GM23338 (cell line): ENCODE measurements around the gene MKNK1. TPM values are rescaled to one million over a fixed set of nuclear protein-coding genes. Genes with fewer than 3 reads are reported as not detected.

Experiments used
- ATAC-seq: fragments of 200-7000 bp; cut with Tn5 transposase; 3 replicates; pipeline ENCODE4 v1.9.1; 2020
- DNase-seq: peaks from one replicate; pipeline ENCODE4 v3.0.0-alpha.2; 2015; ENCODE audit warnings: low spot score
- H2AFZ ChIP-seq: fragments of 200-600 bp; sonication (generic); 2 replicates; pipeline ENCODE4 v1.8.0; 2016; ENCODE audit warnings: antibody characterized with exemption, mild to moderate bottlenecking, moderate library complexity
- H3F3A ChIP-seq: fragments of 200-600 bp; sonication (generic); replicated peaks from 2 replicates; pipeline ENCODE4 v1.8.0; 2017; ENCODE audit warnings: antibody characterized with exemption, mixed run types, low read depth
- H3K27ac ChIP-seq: fragments of 200-600 bp; sonication (generic); 2 replicates; pipeline ENCODE4 v1.6.1; 2016; ENCODE audit warnings: low read depth
- H3K27me3 ChIP-seq: fragments of 200-600 bp; sonication (generic); 2 replicates; pipeline ENCODE4 v1.8.0; 2016; ENCODE audit warnings: mild to moderate bottlenecking, mixed run types, moderate library complexity; ENCODE audit not compliant: insufficient read depth
- H3K36me3 ChIP-seq: fragments of 200-600 bp; sonication (generic); 2 replicates; pipeline ENCODE4 v1.8.0; 2016; ENCODE audit warnings: mild to moderate bottlenecking; ENCODE audit not compliant: insufficient read depth
- H3K4me1 ChIP-seq: fragments of 200-600 bp; sonication (generic); 2 replicates; pipeline ENCODE4 v1.8.0; 2016; ENCODE audit warnings: mild to moderate bottlenecking, moderate library complexity; ENCODE audit not compliant: insufficient read depth
- H3K4me2 ChIP-seq: fragments of 200-600 bp; sonication (generic); 2 replicates; pipeline ENCODE4 v1.7.1; 2017; ENCODE audit warnings: mixed run types
- H3K4me3 ChIP-seq: fragments of 200-600 bp; sonication (generic); 2 replicates; pipeline ENCODE4 v1.6.1; 2016; ENCODE audit warnings: mixed run types
- H3K79me2 ChIP-seq: fragments of 200-600 bp; sonication (generic); replicated peaks from 2 replicates; pipeline ENCODE4 v1.8.0; 2017; ENCODE audit warnings: mild to moderate bottlenecking; ENCODE audit not compliant: insufficient read depth
- H3K9me2 ChIP-seq: fragments of 200-600 bp; sonication (generic); 2 replicates; pipeline ENCODE4 v1.8.0; 2017; ENCODE audit not compliant: insufficient read depth
- H4K20me1 ChIP-seq: fragments of 200-600 bp; sonication (generic); replicated peaks from 2 replicates; pipeline ENCODE4 v1.8.0; 2017; ENCODE audit warnings: mild to moderate bottlenecking; ENCODE audit not compliant: insufficient read depth
- H3K27ac Mint-ChIP-seq: 2 replicates; pipeline ENCODE4 v1.8.0; 2020; ENCODE audit warnings: inconsistent platforms, mild to moderate bottlenecking, moderate library complexity, mixed read lengths
- H3K27me3 Mint-ChIP-seq: 3 replicates; pipeline ENCODE4 v1.8.0; 2022; ENCODE audit warnings: low read depth, mild to moderate bottlenecking, moderate library complexity, mixed read lengths, inconsistent platforms; ENCODE audit not compliant: insufficient read depth, poor library complexity
- H3K36me3 Mint-ChIP-seq: 3 replicates; pipeline ENCODE4 v1.8.0; 2021; ENCODE audit warnings: low read depth, mild to moderate bottlenecking, inconsistent platforms, moderate library complexity, mixed read lengths
- H3K4me1 Mint-ChIP-seq: 3 replicates; pipeline ENCODE4 v1.8.0; 2020; ENCODE audit warnings: mild to moderate bottlenecking, inconsistent platforms, mixed read lengths
- H3K4me3 Mint-ChIP-seq: 3 replicates; pipeline ENCODE4 v1.8.0; 2021; ENCODE audit warnings: moderate library complexity, mild to moderate bottlenecking, inconsistent platforms, mixed read lengths
- H3K9me3 Mint-ChIP-seq: 3 replicates; pipeline ENCODE4 v1.8.0; 2020; ENCODE audit warnings: moderate library complexity, mild to moderate bottlenecking, inconsistent platforms, mixed read lengths
- CREB1 ChIP-seq: fragments of 250-450 bp; sonication (Bioruptor Pico); IDR thresholded peaks from 2 replicates; pipeline ENCODE4 v1.5.0; 2020; ENCODE audit warnings: low read depth, mild to moderate bottlenecking, moderate library complexity
- ETS1 ChIP-seq: IDR thresholded peaks from 2 replicates; pipeline ENCODE4 v1.6.1; 2016; ENCODE audit warnings: antibody characterized with exemption
- EZH2phosphoT487 ChIP-seq: fragments of 200-600 bp; sonication (generic); IDR thresholded peaks from one replicate; pipeline ENCODE4 v1.8.1; 2018; ENCODE audit warnings: antibody characterized with exemption; ENCODE audit not compliant: unreplicated experiment
- JUNB ChIP-seq: IDR thresholded peaks from one replicate; pipeline ENCODE4 v1.6.1; 2016; ENCODE audit warnings: antibody characterized with exemption; ENCODE audit not compliant: unreplicated experiment
- STAT1 ChIP-seq: IDR thresholded peaks from one replicate; pipeline ENCODE4 v1.6.1; 2016; ENCODE audit warnings: antibody characterized with exemption; ENCODE audit not compliant: unreplicated experiment
- ZNF114 ChIP-seq: fragments of 250-450 bp; sonication (Bioruptor Pico); IDR thresholded peaks from 2 replicates; pipeline ENCODE4 v1.5.0; 2020; ENCODE audit warnings: mild to moderate bottlenecking, moderate library complexity
- ZNF331 ChIP-seq: fragments of 250-450 bp; sonication (Bioruptor Pico); IDR thresholded peaks from 2 replicates; pipeline ENCODE4 v1.5.0; 2020; ENCODE audit warnings: low read depth, mild to moderate bottlenecking, moderate library complexity
- polyA plus RNA-seq: library from polyadenylated mRNA; unstranded; fragments of >200 nt; fragmentation: Nextera tagmentation; extraction: Ambion mirVana; gene quantifications from 2 replicates; pipeline ENCODE4 v1.2.1, GENCODE V29; 2016
- total RNA-seq: library from RNA; depleted of rRNA; stranded (reverse); fragments of >200 nt; shearing (Covaris generic); gene quantifications from 2 replicates; pipeline ENCODE4 v1.2.3, GENCODE V29; 2014
- TF ChIP-seq, protein P1 (sequence below): fragments of 250-450 bp; sonication (Bioruptor Pico); IDR thresholded peaks from 2 replicates; pipeline ENCODE4 v1.5.0; 2020; ENCODE audit warnings: mild to moderate bottlenecking, moderate library complexity

The MKNK1 gene
- total and polyA plus RNA-seq, 2 experiments from 2014 or later: 11.8 to 20.5 TPM

- Histone ChIP-seq H3K9me2 (no peaks in the 10 kb centered on the region), H3F3A (no peaks in the 10 kb centered on the region), H4K20me1 (no peaks in the 10 kb centered on the region), H3K4me1 (peaks cover 14% of the 10 kb centered on the region), H3K27ac (no peak overlapping the region), H3K79me2 (no peaks in the 10 kb centered on the region), H2AFZ (no peak overlapping the region), H3K4me2 (no peak overlapping the region), H3K27me3 (no peaks in the 10 kb centered on the region), H3K36me3 (no peaks in the 10 kb centered on the region), H3K4me3 (no peak overlapping the region)
- H3K36me3 Mint-ChIP-seq: peaks cover 17% of the 10 kb centered on the region
- no peak overlapping the region for H3K27ac Mint-ChIP-seq
- TF ChIP-seq JUNB (no peak), ZNF114 (CRISPR knock-in tag) (no peak), STAT1 (no peak), EZH2phosphoT487 (no peak), ZNF331 (CRISPR knock-in tag) (no peak), ETS1 (no peak), CREB1 (CRISPR knock-in tag) (no peak)
- TF ChIP-seq, protein P1, sequence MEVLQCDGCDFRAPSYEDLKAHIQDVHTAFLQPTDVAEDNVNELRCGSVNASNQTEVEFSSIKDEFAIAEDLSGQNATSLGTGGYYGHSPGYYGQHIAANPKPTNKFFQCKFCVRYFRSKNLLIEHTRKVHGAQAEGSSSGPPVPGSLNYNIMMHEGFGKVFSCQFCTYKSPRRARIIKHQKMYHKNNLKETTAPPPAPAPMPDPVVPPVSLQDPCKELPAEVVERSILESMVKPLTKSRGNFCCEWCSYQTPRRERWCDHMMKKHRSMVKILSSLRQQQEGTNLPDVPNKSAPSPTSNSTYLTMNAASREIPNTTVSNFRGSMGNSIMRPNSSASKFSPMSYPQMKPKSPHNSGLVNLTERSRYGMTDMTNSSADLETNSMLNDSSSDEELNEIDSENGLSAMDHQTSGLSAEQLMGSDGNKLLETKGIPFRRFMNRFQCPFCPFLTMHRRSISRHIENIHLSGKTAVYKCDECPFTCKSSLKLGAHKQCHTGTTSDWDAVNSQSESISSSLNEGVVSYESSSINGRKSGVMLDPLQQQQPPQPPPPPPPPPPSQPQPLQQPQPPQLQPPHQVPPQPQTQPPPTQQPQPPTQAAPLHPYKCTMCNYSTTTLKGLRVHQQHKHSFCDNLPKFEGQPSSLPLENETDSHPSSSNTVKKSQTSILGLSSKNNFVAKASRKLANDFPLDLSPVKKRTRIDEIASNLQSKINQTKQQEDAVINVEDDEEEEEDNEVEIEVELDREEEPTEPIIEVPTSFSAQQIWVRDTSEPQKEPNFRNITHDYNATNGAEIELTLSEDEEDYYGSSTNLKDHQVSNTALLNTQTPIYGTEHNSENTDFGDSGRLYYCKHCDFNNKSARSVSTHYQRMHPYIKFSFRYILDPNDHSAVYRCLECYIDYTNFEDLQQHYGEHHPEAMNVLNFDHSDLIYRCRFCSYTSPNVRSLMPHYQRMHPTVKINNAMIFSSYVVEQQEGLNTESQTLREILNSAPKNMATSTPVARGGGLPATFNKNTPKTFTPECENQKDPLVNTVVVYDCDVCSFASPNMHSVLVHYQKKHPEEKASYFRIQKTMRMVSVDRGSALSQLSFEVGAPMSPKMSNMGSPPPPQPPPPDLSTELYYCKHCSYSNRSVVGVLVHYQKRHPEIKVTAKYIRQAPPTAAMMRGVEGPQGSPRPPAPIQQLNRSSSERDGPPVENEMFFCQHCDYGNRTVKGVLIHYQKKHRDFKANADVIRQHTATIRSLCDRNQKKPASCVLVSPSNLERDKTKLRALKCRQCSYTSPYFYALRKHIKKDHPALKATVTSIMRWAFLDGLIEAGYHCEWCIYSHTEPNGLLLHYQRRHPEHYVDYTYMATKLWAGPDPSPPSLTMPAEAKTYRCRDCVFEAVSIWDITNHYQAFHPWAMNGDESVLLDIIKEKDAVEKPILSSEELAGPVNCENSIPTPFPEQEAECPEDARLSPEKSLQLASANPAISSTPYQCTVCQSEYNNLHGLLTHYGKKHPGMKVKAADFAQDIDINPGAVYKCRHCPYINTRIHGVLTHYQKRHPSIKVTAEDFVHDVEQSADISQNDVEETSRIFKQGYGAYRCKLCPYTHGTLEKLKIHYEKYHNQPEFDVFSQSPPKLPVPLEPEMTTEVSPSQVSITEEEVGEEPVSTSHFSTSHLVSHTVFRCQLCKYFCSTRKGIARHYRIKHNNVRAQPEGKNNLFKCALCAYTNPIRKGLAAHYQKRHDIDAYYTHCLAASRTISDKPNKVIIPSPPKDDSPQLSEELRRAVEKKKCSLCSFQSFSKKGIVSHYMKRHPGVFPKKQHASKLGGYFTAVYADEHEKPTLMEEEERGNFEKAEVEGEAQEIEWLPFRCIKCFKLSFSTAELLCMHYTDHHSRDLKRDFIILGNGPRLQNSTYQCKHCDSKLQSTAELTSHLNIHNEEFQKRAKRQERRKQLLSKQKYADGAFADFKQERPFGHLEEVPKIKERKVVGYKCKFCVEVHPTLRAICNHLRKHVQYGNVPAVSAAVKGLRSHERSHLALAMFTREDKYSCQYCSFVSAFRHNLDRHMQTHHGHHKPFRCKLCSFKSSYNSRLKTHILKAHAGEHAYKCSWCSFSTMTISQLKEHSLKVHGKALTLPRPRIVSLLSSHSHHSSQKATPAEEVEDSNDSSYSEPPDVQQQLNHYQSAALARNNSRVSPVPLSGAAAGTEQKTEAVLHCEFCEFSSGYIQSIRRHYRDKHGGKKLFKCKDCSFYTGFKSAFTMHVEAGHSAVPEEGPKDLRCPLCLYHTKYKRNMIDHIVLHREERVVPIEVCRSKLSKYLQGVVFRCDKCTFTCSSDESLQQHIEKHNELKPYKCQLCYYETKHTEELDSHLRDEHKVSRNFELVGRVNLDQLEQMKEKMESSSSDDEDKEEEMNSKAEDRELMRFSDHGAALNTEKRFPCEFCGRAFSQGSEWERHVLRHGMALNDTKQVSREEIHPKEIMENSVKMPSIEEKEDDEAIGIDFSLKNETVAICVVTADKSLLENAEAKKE: no peak
- peaks cover 38% of the 10 kb centered on the region for H3K4me1 Mint-ChIP-seq
- no peaks in the 10 kb centered on the region for H3K9me3 Mint-ChIP-seq
- DNase-seq (no peak), ATAC-seq (no peak)
- H3K4me3 Mint-ChIP-seq: no peak overlapping the region
- peaks cover 19% of the 10 kb centered on the region for H3K27me3 Mint-ChIP-seq
These were observed 3.5 kb upstream of the MKNK1 start for GRCh38 chr1:46607345-46608130.
